Body of pancreas (tissue), 4 donors: ENCODE results near the gene PLD6.

ENCODE experiments used
- POLR2A ChIP-seq, 3 donors: fragments of 450-650 bp; IDR thresholded peaks; one replicate each; pipeline ENCODE4 v1.6.1; 2016; ENCODE audit warnings: antibody characterized with exemption in 3 of 3, mild to moderate bottlenecking in 2 of 3
- TF ChIP-seq, protein P1 (sequence below), 7 experiments: fragments of 450-650 bp in 4 of 7; fragments of 200-600 bp in 3 of 7; sonication (generic) in 3 of 7; IDR thresholded peaks; one replicate each; pipeline ENCODE4 v1.5.1; 2016 to 2019; ENCODE audit warnings: antibody characterized with exemption in 7 of 7

DNA sequence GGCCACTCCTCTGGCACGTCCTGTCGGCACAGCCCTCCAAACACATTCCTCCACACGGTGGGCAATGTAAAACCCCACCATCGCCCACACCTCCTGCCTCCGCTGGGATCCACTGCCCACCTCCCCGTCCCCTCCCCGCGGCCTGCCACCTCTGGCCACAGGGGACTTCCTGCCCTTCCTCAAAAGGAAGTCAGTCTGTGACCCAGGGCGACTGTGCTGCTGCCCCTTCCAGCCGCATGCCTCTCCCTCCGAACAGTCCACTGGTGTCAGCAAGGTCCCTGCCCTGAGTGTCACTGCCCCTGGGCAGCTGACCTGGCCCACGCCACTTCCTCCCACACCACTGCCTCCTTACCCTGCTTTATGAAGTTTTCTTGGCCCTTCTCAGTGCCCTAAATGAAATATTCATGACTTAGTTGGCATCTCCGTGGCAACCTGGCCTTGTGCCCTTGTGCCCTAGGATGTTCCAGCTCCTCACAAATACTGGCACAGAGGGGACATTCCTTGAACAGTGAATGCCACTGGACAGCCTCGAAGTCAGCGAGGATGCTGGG is 2.0 kb downstream of the PLD6 start:
- TF ChIP-seq, protein P1, sequence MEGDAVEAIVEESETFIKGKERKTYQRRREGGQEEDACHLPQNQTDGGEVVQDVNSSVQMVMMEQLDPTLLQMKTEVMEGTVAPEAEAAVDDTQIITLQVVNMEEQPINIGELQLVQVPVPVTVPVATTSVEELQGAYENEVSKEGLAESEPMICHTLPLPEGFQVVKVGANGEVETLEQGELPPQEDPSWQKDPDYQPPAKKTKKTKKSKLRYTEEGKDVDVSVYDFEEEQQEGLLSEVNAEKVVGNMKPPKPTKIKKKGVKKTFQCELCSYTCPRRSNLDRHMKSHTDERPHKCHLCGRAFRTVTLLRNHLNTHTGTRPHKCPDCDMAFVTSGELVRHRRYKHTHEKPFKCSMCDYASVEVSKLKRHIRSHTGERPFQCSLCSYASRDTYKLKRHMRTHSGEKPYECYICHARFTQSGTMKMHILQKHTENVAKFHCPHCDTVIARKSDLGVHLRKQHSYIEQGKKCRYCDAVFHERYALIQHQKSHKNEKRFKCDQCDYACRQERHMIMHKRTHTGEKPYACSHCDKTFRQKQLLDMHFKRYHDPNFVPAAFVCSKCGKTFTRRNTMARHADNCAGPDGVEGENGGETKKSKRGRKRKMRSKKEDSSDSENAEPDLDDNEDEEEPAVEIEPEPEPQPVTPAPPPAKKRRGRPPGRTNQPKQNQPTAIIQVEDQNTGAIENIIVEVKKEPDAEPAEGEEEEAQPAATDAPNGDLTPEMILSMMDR (IDR thresholded peaks at IDR 0.05): no peak
- no peak for TF ChIP-seq POLR2A (IDR thresholded peaks at IDR 0.05)
